Keratinocyte (primary cell): ENCODE data around the gene LAMB1. TPM values are rescaled to one million over a fixed set of nuclear protein-coding genes. Genes with fewer than 3 reads are reported as not detected.
"Not testable (repeated sequence)": the region's sequence is repeated elsewhere in the genome, so short reads cannot be mapped to it uniquely, and the experiment has no call there.

Experiments
- DNase-seq: peaks from one replicate; pipeline ENCODE4 v3.0.0-alpha.2; 2011; ENCODE audit warnings: low read depth, missing footprints, low spot score
- FAIRE-seq: peaks from 2 replicates; lab custom pipeline; 2011; peaks lifted over from hg19 to GRCh38; lab: Jason Lieb, UNC
- H2AFZ ChIP-seq: 2 replicates; pipeline ENCODE4 v1.6.0; 2012; ENCODE audit warnings: low read length, control low read depth, inconsistent platforms; ENCODE audit not compliant: control insufficient read depth
- H3K27ac ChIP-seq: 2 replicates; pipeline ENCODE4 v1.5.1; 2011; ENCODE audit warnings: low read length; ENCODE audit not compliant: control insufficient read depth, insufficient read depth
- H3K27me3 ChIP-seq: 3 replicates; pipeline ENCODE4 v1.6.0; 2011; ENCODE audit warnings: low read length; ENCODE audit not compliant: control insufficient read depth, insufficient read depth; ENCODE audit errors: extremely low read depth
- H3K36me3 ChIP-seq, 2 experiments: 2 replicates in 1 of 2; 3 replicates in 1 of 2; pipeline ENCODE4 v1.5.1; 2011; ENCODE audit warnings: low read length in 2 of 2, mild to moderate bottlenecking in 1 of 2; ENCODE audit not compliant: control insufficient read depth in 2 of 2, insufficient read depth in 2 of 2; ENCODE audit errors: extremely low read depth in 1 of 2
- H3K4me1 ChIP-seq: 3 replicates; pipeline ENCODE4 v1.5.1; 2011; ENCODE audit warnings: low read length; ENCODE audit not compliant: control insufficient read depth, insufficient read depth; ENCODE audit errors: extremely low read depth
- H3K4me2 ChIP-seq: 3 replicates; pipeline ENCODE4 v1.6.0; 2011; ENCODE audit warnings: low read depth, low read length; ENCODE audit not compliant: control insufficient read depth, insufficient read depth; ENCODE audit errors: extremely low read depth
- H3K4me3 ChIP-seq, 3 experiments: fragments of 200-600 bp in 1 of 3; sonication (generic) in 1 of 3; 2 replicates in 2 of 3; 3 replicates in 1 of 3; pipeline ENCODE4 v1.5.1; 2011 to 2016; ENCODE audit warnings: low read length in 3 of 3, mild to moderate bottlenecking in 3 of 3, control low read depth in 2 of 3, inconsistent platforms in 1 of 3, low read depth in 1 of 3, mixed read lengths in 1 of 3, mixed run types in 1 of 3, moderate library complexity in 1 of 3; ENCODE audit not compliant: control insufficient read depth in 2 of 3, insufficient read depth in 2 of 3; ENCODE audit errors: extremely low read depth in 1 of 3
- H3K79me2 ChIP-seq: 2 replicates; pipeline ENCODE4 v1.6.0; 2012; ENCODE audit warnings: low read length; ENCODE audit not compliant: control insufficient read depth, insufficient read depth
- H3K9ac ChIP-seq: 3 replicates; pipeline ENCODE4 v1.6.0; 2011; ENCODE audit warnings: low read length; ENCODE audit not compliant: control insufficient read depth, insufficient read depth; ENCODE audit errors: extremely low read depth
- H3K9me1 ChIP-seq: 3 replicates; pipeline ENCODE4 v1.6.0; 2011; ENCODE audit warnings: low read length; ENCODE audit not compliant: control insufficient read depth, insufficient read depth; ENCODE audit errors: extremely low read depth
- H3K9me3 ChIP-seq: 2 replicates; pipeline ENCODE4 v1.5.1; 2012; ENCODE audit warnings: low read depth, low read length; ENCODE audit not compliant: control insufficient read depth
- H4K20me1 ChIP-seq: 3 replicates; pipeline ENCODE4 v1.6.0; 2011; ENCODE audit warnings: low read length; ENCODE audit not compliant: control insufficient read depth, insufficient read depth; ENCODE audit errors: extremely low read depth
- CTCF ChIP-seq, 3 experiments: IDR thresholded peaks in 1 of 3; conservative IDR thresholded peaks in 1 of 3; optimal IDR thresholded peaks in 1 of 3; 2 replicates in 2 of 3; 3 replicates in 1 of 3; pipeline versions ENCODE3 to v1.5.1; 2011; ENCODE audit warnings: low read length in 3 of 3, mild to moderate bottlenecking in 3 of 3, moderate library complexity in 2 of 3, control low read depth in 1 of 3, inconsistent platforms in 1 of 3; ENCODE audit not compliant: insufficient read depth in 2 of 3; ENCODE audit errors: extremely low read depth in 1 of 3
- EZH2 ChIP-seq: IDR thresholded peaks from one replicate; pipeline ENCODE4 v1.6.1; 2012; ENCODE audit warnings: inconsistent platforms, mild to moderate bottlenecking, low read length, moderate library complexity
- dilution Hi-C: fragments of 300-500 bp; cut with MboI; formaldehyde crosslinking; loops from one replicate; pipeline ENCODE4 v1.7.0; 2020; ENCODE audit warnings: low sequenced_read_pairs; ENCODE audit not compliant: extremely low pct_ligation_motif_present
- polyA plus RNA-seq, 5 experiments: library from polyadenylated mRNA; depleted of rRNA in 3 of 5; stranded (reverse) in 3 of 5; stranded (forward) in 1 of 5; unstranded in 1 of 5; fragments of >200 nt; gene quantifications; 1 replicate in 1 of 5; 2 replicates in 3 of 5; 3 replicates in 1 of 5; pipeline versions ENCODE4 v1.2.1 to v1.2.3, GENCODE V29; 2011 to 2012; ENCODE audit warnings: missing spikeins in 2 of 5, low read depth in 1 of 5, low replicate concordance in 1 of 5

Gene LAMB1
- polyA plus RNA-seq, 1 donor (not counting 4 experiments of a cell fraction or from before 2014, with no cell fraction given) = 97.9 TPM

GRCh38 chr7:108033776-108034497 lies 31.0 kb upstream of the LAMB1 start:
- DNase-seq (no peak), FAIRE-seq (peak; percentile 5)
- Histone ChIP-seq H3K27ac (no peak overlapping the region), H2AFZ (no peak overlapping the region), H3K9ac (no peak overlapping the region), H3K4me1 (peaks cover 13% of the 10 kb centered on the region), H3K9me1 (no peaks in the 10 kb centered on the region), H3K79me2 (no peaks in the 10 kb centered on the region), H3K36me3 (no peaks in the 10 kb centered on the region), H4K20me1 (no peaks in the 10 kb centered on the region), H3K9me3 (no peaks in the 10 kb centered on the region), H3K4me2 (no peak overlapping the region), H3K27me3 (no peaks in the 10 kb centered on the region), H3K4me3 (no peak overlapping the region)
- dilution Hi-C loops = no loop called here
- no peak for TF ChIP-seq EZH2
- no peak for TF ChIP-seq CTCF (optimal IDR thresholded peaks at IDR 0.05 in 1 of 3, IDR thresholded peaks at IDR 0.05 in 1 of 3, conservative IDR thresholded peaks at IDR 0.05 in 1 of 3; ENCODE audit: extremely low read depth in 1 of 3, insufficient read depth in 2 of 3, low read length in 3 of 3)

- H3K9me3 ChIP-seq, H4K20me1 ChIP-seq, H3K36me3 ChIP-seq, H3K9me1 ChIP-seq, H3K9ac ChIP-seq, H3K4me2 ChIP-seq, H3K79me2 ChIP-seq, H3K27ac ChIP-seq, H3K4me3 ChIP-seq, dilution Hi-C loops, H3K27me3 ChIP-seq, H2AFZ ChIP-seq, DNase-seq, FAIRE-seq: not testable (repeated sequence)
- H3K4me1 ChIP-seq = peaks cover 13% of the 10 kb centered on the region
Observed at GRCh38 chr7:108033309-108033708, 30.3 kb upstream of the LAMB1 start.

GRCh38 chr7:108030516-108030915 lies 27.6 kb upstream of the LAMB1 start:
- DNase-seq = no peak
- TF ChIP-seq CTCF (optimal IDR thresholded peaks at IDR 0.05 in 1 of 3, IDR thresholded peaks at IDR 0.05 in 1 of 3, conservative IDR thresholded peaks at IDR 0.05 in 1 of 3; ENCODE audit: extremely low read depth in 1 of 3, insufficient read depth in 2 of 3, low read length in 3 of 3) (no peak), EZH2 (no peak)
- no peak overlapping the region for H3K4me3 ChIP-seq
- H3K9me3 ChIP-seq = no peaks in the 10 kb centered on the region
- no peaks in the 10 kb centered on the region for H3K79me2 ChIP-seq
- no peaks in the 10 kb centered on the region for H4K20me1 ChIP-seq
- no peak overlapping the region for H3K9ac ChIP-seq
- peak; percentile 23 for FAIRE-seq
- peak overlapping the region; percentile 33 for H3K4me2 ChIP-seq
- no peak overlapping the region for H3K27ac ChIP-seq
- H2AFZ ChIP-seq = no peak overlapping the region
- H3K36me3 ChIP-seq = no peaks in the 10 kb centered on the region
- dilution Hi-C loops = no loop called here
- H3K9me1 ChIP-seq = no peaks in the 10 kb centered on the region
- H3K27me3 ChIP-seq = no peaks in the 10 kb centered on the region
- peaks cover 13% of the 10 kb centered on the region for H3K4me1 ChIP-seq
